Measurements from ENCODE around the gene MBTD1.
"Not testable (repeated sequence)": the region's sequence is repeated elsewhere in the genome, so short reads cannot be mapped to it uniquely, and the experiment has no call there.

Gene MBTD1

GRCh38 chr17:51185763-51186332 is 74.0 kb downstream of the MBTD1 start:
- no peak for DNase-seq

DNA sequence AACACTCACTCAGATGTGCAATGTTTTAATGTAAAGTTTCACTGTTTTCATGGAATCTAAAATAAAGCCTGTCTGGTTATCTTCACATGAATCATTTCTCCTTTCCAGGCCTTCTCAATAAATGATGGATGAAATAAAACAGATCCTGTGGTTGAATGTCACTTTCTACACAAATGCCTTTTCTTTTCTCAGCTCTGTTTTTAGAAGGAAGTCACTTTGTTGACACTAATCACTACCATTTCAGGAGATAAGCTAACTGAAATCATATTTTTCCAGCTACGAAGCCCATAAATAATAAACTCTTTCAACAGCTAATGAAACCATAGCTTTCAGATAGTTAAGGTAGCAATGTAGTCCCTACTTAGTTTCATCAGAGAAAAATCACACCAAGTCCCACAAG is 75.7 kb downstream of the MBTD1 start:
- DNase-seq: no peak

GRCh38 chr17:51180486-51180885 is 79.4 kb downstream of the MBTD1 start:
- DNase-seq: no peak

- not testable (repeated sequence) for DNase-seq
Observed at GRCh38 chr17:51172030-51172429, 87.8 kb downstream of the MBTD1 start.

DNA sequence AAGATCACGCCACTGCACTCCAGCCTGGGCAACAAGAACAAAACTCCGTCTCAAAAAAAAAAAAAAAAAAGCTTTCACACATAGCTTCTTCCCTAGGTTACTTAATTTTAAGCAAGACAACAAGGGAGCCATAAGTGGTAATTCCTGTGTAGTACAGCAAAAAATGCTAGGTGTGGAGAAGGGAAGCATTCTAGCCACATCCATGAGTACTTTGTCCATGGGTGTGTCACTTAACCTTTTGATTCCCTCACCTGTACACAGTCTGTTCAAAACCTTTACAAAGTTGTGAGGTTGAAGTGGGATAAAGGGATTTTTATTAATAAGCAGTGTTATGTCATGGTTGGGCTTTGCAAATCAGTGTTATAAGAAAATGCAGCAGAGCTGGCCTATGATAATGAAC is 89.1 kb downstream of the MBTD1 start:
- no peak for DNase-seq

GRCh38 chr17:51169340-51169739 is 90.5 kb downstream of the MBTD1 start:
- no peak for DNase-seq

- peak; percentile 47 for DNase-seq
Observed at GRCh38 chr17:51166987-51167931, 92.6 kb downstream of the MBTD1 start.

DNA sequence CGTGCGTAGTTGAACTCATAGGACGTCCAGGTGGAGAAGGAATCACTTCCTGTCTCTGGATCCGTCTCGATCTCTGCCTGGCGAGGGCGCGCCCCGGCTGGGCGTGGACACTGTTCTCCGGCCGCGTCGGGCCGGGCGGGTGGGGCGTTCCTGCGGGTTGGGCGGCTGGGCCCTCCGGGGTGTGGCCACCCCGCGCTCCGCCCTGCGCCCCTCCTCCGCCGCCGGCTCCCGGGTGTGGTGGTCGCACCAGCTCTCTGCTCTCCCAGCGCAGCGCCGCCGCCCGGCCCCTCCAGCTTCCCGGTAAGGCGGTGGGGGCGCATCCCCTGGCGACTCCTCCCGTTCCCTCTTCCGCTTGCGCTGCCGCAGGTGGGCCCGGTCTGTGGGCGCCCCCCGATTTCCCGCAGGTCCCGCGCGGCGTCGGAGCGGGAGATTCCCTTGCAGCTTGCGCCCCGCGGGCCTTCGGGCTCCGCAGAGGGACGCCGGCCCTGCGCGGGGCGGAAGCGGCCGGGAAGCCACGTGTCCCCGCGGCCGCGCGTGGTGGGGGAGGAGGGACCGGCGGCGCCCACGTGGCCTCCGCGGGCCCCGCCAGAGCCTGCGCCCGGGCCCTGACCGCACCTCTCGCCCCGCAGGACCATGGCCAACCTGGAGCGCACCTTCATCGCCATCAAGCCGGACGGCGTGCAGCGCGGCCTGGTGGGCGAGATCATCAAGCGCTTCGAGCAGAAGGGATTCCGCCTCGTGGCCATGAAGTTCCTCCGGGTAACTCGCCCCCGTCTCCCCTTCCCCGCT is 93.5 kb downstream of the MBTD1 start, which contains the start of gene NME2:
TSS of gene NME2 (plus strand) at position 214 of the 789 bp plus-strand sequence. CDS start at position 634, 420 bp downstream.
- DNase-seq: peak; percentile 84

- no peak for DNase-seq
Observed at GRCh38 chr17:51165680-51166197, 94.1 kb downstream of the MBTD1 start.

GRCh38 chr17:51164911-51165679 is 94.8 kb downstream of the MBTD1 start:
- DNase-seq: no peak

- DNase-seq: no peak
Observed at GRCh38 chr17:51161541-51161940, 98.3 kb downstream of the MBTD1 start.

- no peak for DNase-seq
Observed at GRCh38 chr17:51159604-51160003, 100.2 kb downstream of the MBTD1 start.

- DNase-seq: no peak
Observed at GRCh38 chr17:51155416-51155815, 104.4 kb downstream of the MBTD1 start.

GRCh38 chr17:51154176-51154575 is 105.7 kb downstream of the MBTD1 start:
- no peak for DNase-seq

DNA sequence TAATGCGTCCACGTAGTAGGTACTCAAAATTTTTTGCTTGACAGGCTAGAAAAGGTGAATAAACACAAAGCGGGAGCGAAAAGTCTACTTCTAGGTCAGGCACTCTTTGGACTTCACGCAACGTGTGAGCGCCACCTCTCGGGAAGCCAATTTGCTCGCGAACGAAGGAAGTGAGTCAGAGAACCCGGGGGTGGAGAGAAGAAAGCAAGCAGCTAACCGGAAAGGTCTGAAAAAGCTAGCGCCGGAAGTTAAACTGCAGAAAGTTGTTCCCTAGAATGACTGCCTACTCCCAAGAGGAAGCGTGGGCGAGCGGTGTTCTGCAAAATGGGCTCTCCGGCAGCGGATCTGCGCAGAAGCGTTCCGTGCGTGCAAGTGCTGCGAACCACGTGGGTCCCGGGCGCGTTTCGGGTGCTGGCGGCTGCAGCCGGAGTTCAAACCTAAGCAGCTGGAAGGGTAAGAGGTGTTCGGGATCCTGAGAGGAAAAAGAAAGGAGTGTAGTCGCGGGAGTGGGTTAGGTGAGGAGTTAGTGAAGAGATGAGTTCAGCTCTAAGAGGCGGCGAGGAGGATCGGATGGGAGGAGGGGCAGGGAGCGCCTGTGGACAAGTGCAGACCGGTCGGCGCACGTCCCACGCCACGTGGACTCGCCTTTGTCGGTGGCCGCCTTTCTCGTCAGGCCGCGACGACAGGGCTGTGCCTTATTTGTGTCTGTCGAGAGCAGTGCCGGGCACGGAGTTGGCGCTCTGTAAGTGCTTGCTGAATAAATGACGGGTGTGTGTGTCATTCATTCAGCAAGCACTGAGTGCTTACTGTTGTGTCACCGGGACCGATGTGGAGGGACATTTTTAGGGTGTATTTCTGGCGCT is 106.4 kb downstream of the MBTD1 start, which contains the start of gene NME1:
TSS of gene NME1 (plus strand) at position 350 of the 863 bp plus-strand sequence. CDS start 2,096 bp downstream, outside the sequence.
- DNase-seq: peak; percentile 100

DNA sequence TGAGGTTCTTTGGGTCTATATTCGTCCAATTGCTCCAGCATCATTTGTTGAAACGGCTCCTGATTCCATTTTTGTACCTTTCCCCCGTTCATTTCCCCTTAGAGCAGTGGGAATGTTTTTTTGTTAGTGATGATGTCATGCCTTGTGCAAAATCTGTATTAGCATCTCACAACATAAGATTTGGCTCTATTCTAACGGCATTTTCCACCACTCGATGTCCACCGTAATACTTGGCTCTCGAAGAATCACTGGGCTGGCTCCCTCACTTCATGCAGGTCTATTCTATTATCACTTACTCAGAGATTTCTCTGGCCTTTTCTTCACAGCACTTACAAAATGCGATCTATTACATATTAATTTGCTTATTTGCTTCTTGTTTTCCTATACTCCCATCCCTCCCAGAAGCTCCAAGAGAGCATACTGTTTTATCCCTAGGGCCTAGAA is 107.1 kb downstream of the MBTD1 start:
- peak; percentile 21 for DNase-seq

DNA sequence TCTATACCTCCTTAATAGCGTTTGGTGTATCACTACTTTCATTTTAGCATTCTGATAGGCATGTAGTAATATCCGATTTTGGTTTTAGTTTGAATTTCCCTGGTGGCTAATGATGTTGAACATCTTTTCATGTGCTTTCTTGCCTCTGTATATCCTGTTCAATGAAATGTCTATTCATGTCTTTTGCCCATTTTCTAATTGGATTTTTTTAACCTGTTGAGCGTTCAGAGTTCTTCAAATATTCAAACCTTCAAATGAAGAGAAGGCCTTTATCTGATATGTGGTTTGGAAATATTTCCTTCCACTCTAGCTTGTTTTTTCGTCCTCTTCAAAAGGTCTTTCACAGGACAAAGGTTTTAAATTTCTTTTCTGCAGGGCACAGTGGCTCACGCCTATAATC is 108.9 kb downstream of the MBTD1 start:
- no peak for DNase-seq

DNA sequence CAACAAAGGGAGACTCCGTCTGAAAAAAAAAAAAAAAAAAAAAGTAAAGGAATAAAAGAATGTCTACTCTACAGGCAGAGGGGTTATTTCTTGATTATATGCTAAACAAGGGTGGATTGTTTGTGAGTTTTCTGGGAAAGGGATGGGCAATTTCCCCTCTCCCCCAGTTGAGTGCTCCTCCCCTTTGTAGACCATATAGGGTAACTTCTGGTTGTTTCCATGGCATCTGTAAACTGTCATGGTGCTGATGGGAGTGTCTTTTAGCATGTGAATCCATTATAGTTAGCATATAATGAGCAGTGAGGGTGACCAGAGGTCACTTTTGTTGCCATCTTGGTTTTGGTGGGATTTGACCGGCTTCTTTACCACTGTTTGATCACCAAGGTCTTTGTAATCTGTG is 110.7 kb downstream of the MBTD1 start:
- no peak for DNase-seq

- peak; percentile 31 for DNase-seq
Observed at GRCh38 chr17:51147650-51148049, 112.2 kb downstream of the MBTD1 start.

DNA sequence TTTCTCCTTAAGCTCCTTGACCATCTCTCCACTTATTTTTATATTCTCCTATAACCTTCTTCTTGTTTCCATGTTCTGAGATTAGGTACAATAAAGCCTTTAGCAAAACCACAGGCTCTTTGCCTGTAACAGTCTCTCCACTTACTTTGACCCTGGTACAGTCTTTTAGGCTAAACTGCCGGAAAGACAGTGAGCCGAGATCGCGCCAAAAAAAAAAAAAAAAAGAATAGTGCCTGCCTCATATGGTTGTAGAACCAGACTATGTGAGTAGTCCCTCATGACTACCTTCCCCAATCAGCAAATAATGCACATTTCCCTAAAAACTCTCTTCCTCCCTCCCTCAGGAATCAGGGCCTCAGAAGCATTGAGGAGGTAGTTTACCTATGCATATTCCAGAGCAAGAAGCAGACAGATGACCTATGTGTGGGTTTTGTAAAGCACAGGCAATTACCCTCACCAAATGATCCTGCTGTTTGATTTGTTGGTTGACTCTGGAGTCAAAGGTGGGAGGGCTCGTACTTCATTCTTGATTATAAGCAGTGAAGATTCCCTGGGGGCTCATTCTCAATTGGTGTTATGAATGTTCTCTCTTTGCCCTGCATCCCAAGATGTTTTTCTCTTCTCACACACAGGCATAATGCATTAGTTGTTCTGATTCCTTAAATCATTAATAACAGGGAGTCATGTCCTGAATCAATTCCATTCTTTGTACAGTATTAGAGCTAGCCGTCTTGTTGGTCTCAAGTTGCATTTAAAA is 115.4 kb downstream of the MBTD1 start:
- DNase-seq: no peak
